Testis (tissue), 2 donors: ENCODE data around the gene TTC23.

Experiments used
- CTCF ChIP-seq, 3 experiments: fragments of 450-650 bp in 2 of 3; fragments of 200-600 bp in 1 of 3; sonication (generic) in 1 of 3; IDR thresholded peaks; one replicate each; pipeline ENCODE4 v1.5.1; 2016 to 2019; ENCODE audit warnings: antibody characterized with exemption in 3 of 3, mild to moderate bottlenecking in 2 of 3, moderate library complexity in 1 of 3
- POLR2A ChIP-seq: fragments of 450-650 bp; IDR thresholded peaks from one replicate; pipeline ENCODE4 v1.6.1; 2017; ENCODE audit warnings: antibody characterized with exemption, mild to moderate bottlenecking, moderate library complexity

DNA sequence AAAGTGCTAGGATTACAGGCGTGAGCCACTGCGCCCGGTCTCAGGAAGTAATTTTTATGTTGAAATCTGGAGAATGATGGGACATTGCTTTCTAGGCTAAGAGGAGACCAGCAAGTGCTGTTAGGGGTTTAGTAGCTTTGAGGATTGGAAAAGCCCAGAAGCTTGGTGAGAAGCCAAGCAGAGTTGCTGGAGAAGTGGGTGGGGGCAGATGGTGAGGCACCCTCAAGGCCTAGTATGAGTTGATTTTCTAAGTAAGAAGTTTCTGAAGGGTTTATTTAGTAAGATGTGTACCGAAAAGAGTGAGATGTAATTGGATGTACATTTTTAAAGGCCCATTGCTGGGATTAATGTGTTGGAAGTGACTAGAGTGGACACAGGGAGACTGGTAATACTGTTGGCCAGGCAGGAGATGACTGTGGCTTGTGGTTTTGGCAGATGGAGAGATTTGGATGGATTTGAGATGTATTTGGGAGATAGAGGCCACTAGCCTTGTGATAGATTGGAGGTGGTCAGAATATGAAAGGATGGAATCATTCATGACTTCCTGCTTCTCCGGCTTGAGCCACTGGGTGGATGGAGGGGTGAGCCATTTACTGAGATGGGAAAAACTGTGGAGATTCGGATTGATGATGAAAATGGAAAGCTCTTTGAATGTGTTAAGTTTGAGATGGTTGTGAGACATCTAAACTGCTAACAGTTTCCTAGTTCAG, 4.2 kb upstream of the TTC23 start:
- no peak for TF ChIP-seq POLR2A
- no peak for TF ChIP-seq CTCF (IDR thresholded peaks at IDR 0.05)
